ENCODE measurements around the gene TOM1L1. TPM values are rescaled to one million over a fixed set of nuclear protein-coding genes. Genes with fewer than 3 reads are reported as not detected.
"Not testable (repeated sequence)": the region's sequence is repeated elsewhere in the genome, so short reads cannot be mapped to it uniquely, and the experiment has no call there.

Gene TOM1L1
- total RNA-seq: under 1 TPM in 1 of 2 experiments, not detected in 1; 0.66 TPM

- Mint-ChIP-seq H3K4me3 (peak within 1 kb of the TSS; percentile 44), H3K27me3 (peaks cover 49% of the 10 kb centered on the region), H3K4me1 (peaks cover 7% of the 10 kb centered on the region), H3K27ac (no peak within 1 kb of the TSS), H3K9me3 (ENCODE audit: low read depth) (no peaks in the 10 kb centered on the region), H3K36me3 (no peaks in the 10 kb centered on the region)
- DNase-seq (no peak), ATAC-seq (peak; percentile 80)
- CTCF ChIA-PET: no interaction called here
These were observed at the start of gene TOM1L1 for GRCh38 chr17:54900457-54901229. TSS of gene TOM1L1 (plus strand) at chr17:54900852. CDS start at chr17:54900866, 14 bp downstream.

GRCh38 chr17:54859187-54859586, 41.5 kb upstream of the TOM1L1 start:
- Mint-ChIP-seq H3K4me1 (no peaks in the 10 kb centered on the region), H3K9me3 (ENCODE audit: low read depth) (no peaks in the 10 kb centered on the region), H3K27me3 (peaks cover 3% of the 10 kb centered on the region), H3K27ac (no peak overlapping the region), H3K4me3 (no peak overlapping the region), H3K36me3 (no peaks in the 10 kb centered on the region)
- ATAC-seq (no peak), DNase-seq (no peak)
- CTCF ChIA-PET: no interaction called here

- DNase-seq (no peak), ATAC-seq (no peak)
- H3K36me3 Mint-ChIP-seq: no peaks in the 10 kb centered on the region
- H3K9me3 Mint-ChIP-seq (ENCODE audit: low read depth): no peaks in the 10 kb centered on the region
- H3K4me1 Mint-ChIP-seq: no peaks in the 10 kb centered on the region
- peaks cover 3% of the 10 kb centered on the region for H3K27me3 Mint-ChIP-seq
- H3K4me3 Mint-ChIP-seq: no peak overlapping the region
- CTCF ChIA-PET: no interaction called here
- H3K27ac Mint-ChIP-seq: no peak overlapping the region
These were observed 39.8 kb upstream of the TOM1L1 start for GRCh38 chr17:54860617-54861470.

- DNase-seq (no peak), ATAC-seq (no peak)
- no peaks in the 10 kb centered on the region for H3K9me3 Mint-ChIP-seq (ENCODE audit: low read depth)
- CTCF ChIA-PET: no interaction called here
- peaks cover 3% of the 10 kb centered on the region for H3K27me3 Mint-ChIP-seq
- H3K27ac Mint-ChIP-seq: no peak overlapping the region
- no peaks in the 10 kb centered on the region for H3K36me3 Mint-ChIP-seq
- no peak overlapping the region for H3K4me3 Mint-ChIP-seq
- no peaks in the 10 kb centered on the region for H3K4me1 Mint-ChIP-seq
These were observed 39.1 kb upstream of the TOM1L1 start for GRCh38 chr17:54861471-54861983.

- CTCF ChIA-PET: no interaction called here
- Mint-ChIP-seq H3K4me1 (no peaks in the 10 kb centered on the region), H3K4me3 (no peak overlapping the region), H3K27ac (no peak overlapping the region), H3K36me3 (no peaks in the 10 kb centered on the region), H3K9me3 (ENCODE audit: low read depth) (no peaks in the 10 kb centered on the region), H3K27me3 (peaks cover 3% of the 10 kb centered on the region)
- ATAC-seq (no peak), DNase-seq (no peak)
These were observed 37.5 kb upstream of the TOM1L1 start for GRCh38 chr17:54863176-54863575.

- H3K27me3 Mint-ChIP-seq: peaks cover 3% of the 10 kb centered on the region
- CTCF ChIA-PET: no interaction called here
- H3K9me3 Mint-ChIP-seq (ENCODE audit: low read depth): no peaks in the 10 kb centered on the region
- no peak for DNase-seq
- no peaks in the 10 kb centered on the region for H3K36me3 Mint-ChIP-seq
- no peaks in the 10 kb centered on the region for H3K4me1 Mint-ChIP-seq
- ATAC-seq: no peak
- H3K4me3 Mint-ChIP-seq: no peak overlapping the region
- H3K27ac Mint-ChIP-seq: no peak overlapping the region
These were observed 36.6 kb upstream of the TOM1L1 start for GRCh38 chr17:54864070-54864469.

- CTCF ChIA-PET: no interaction called here
- H3K27ac Mint-ChIP-seq: no peak overlapping the region
- ATAC-seq (no peak), DNase-seq (no peak)
- peaks cover 3% of the 10 kb centered on the region for H3K27me3 Mint-ChIP-seq
- H3K9me3 Mint-ChIP-seq (ENCODE audit: low read depth): no peaks in the 10 kb centered on the region
- no peaks in the 10 kb centered on the region for H3K4me1 Mint-ChIP-seq
- no peak overlapping the region for H3K4me3 Mint-ChIP-seq
- H3K36me3 Mint-ChIP-seq: no peaks in the 10 kb centered on the region
These were observed 35.9 kb upstream of the TOM1L1 start for GRCh38 chr17:54864636-54865356.

- Mint-ChIP-seq H3K9me3 (ENCODE audit: low read depth) (no peaks in the 10 kb centered on the region), H3K4me3 (no peak overlapping the region), H3K27me3 (peaks cover 3% of the 10 kb centered on the region), H3K27ac (no peak overlapping the region), H3K36me3 (no peaks in the 10 kb centered on the region), H3K4me1 (no peaks in the 10 kb centered on the region)
- CTCF ChIA-PET: no interaction called here
- ATAC-seq (no peak), DNase-seq (no peak)
These were observed 33.0 kb upstream of the TOM1L1 start for GRCh38 chr17:54867634-54868033.

- no peak for DNase-seq
These were observed 29.9 kb upstream of the TOM1L1 start for GRCh38 chr17:54870671-54871175.

GRCh38 chr17:54875906-54876305, 24.7 kb upstream of the TOM1L1 start:
- H3K4me1 Mint-ChIP-seq; CTCF ChIA-PET; H3K36me3 Mint-ChIP-seq; H3K4me3 Mint-ChIP-seq; H3K27ac Mint-ChIP-seq; H3K9me3 Mint-ChIP-seq (ENCODE audit: low read depth); DNase-seq; ATAC-seq; H3K27me3 Mint-ChIP-seq: not testable (repeated sequence)

More at GRCh38 chr17:54870671-54871175, 29.9 kb upstream of the TOM1L1 start:
- Mint-ChIP-seq H3K4me1 (no peaks in the 10 kb centered on the region), H3K27me3 (no peaks in the 10 kb centered on the region), H3K4me3 (no peak overlapping the region), H3K9me3 (ENCODE audit: low read depth) (no peaks in the 10 kb centered on the region), H3K27ac (no peak overlapping the region), H3K36me3 (no peaks in the 10 kb centered on the region)
- no peak for ATAC-seq
- CTCF ChIA-PET: interaction anchor here (0.6 kb wide), 1 partner anchor 1288 kb away, joined by 3 read pairs; no protein-coding TSS in a partner anchor

GRCh38 chr17:54876656-54877195, 23.9 kb upstream of the TOM1L1 start:
- peaks cover 3% of the 10 kb centered on the region for H3K27me3 Mint-ChIP-seq
- ATAC-seq: no peak
- H3K9me3 Mint-ChIP-seq (ENCODE audit: low read depth): no peaks in the 10 kb centered on the region
- H3K27ac Mint-ChIP-seq: no peak overlapping the region
- CTCF ChIA-PET: no interaction called here
- no peak for DNase-seq
- H3K4me3 Mint-ChIP-seq: no peak overlapping the region
- no peaks in the 10 kb centered on the region for H3K4me1 Mint-ChIP-seq
- no peaks in the 10 kb centered on the region for H3K36me3 Mint-ChIP-seq

- CTCF ChIA-PET: interaction anchor here (1.1 kb wide), 1 partner anchor 8 kb away, joined by 3 read pairs; no protein-coding TSS in a partner anchor
- no peak overlapping the region for H3K4me3 Mint-ChIP-seq
These were observed 19.2 kb upstream of the TOM1L1 start for GRCh38 chr17:54881255-54881972.

More at GRCh38 chr17:54881255-54881972, 19.2 kb upstream of the TOM1L1 start:
- no peaks in the 10 kb centered on the region for H3K9me3 Mint-ChIP-seq (ENCODE audit: low read depth)
- ATAC-seq (no peak), DNase-seq (no peak)
- peaks cover 3% of the 10 kb centered on the region for H3K27me3 Mint-ChIP-seq
- H3K4me1 Mint-ChIP-seq: peaks cover 3% of the 10 kb centered on the region
- H3K36me3 Mint-ChIP-seq: no peaks in the 10 kb centered on the region
- no peak overlapping the region for H3K27ac Mint-ChIP-seq

Data from activated CD8-positive, alpha-beta memory T cell treated with anti-CD3 and anti-CD28 coated beads, Interleukin-2, amount 10 ng/mL, durations not matched to agents 7 days and 5 days (primary cell).